Dedifferentiated amniotic fluid mesenchymal stem cell (primary cell): Measurements from ENCODE around the gene CD28.

Source experiments
- DNase-seq: peaks from one replicate; pipeline ENCODE4 v3.0.0-alpha.2; 2016; ENCODE audit errors: extremely low spot score

Gene CD28

DNA sequence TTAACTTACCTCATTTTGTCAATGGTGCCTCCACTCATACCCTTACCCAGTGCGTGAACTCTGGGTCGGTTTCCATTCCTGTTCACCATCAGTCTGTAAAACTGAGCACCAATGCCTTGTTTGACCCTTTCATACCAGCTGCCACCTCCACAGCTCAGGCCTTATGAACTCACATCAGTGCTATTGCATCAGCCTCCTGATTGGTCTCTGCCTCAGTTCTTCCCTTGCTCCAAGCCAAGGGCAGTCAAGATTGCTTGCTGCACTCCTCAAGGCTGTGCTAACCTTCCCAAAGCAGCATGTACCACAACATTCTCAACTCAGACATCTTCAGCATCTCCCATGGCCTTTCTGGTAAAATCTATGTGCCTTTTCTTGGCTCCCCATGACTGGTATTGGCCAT, 9.3 kb downstream of the CD28 start:
- DNase-seq: no peak

DNA sequence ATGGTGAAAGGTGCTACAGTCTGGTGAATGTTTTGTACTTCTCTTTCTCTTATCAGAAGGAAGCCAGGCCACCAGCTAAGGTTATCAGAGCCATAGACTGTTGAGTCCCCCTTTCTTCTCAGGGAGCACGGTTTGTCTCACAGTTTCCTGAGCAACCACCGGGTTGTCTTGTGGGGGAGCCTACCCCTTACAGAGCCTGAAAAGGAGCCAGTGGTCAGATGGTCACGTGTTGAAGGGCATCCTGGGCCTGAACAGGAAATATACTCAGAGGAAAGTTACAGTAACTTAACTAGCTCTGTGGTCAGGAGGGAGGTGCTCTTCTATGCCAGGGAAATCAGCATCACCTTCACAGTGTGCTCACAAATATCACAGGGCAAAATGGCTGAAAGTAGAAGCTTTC, 11.6 kb downstream of the CD28 start:
- no peak for DNase-seq

- DNase-seq: no peak
These were observed 13.3 kb downstream of the CD28 start for GRCh38 chr2:203719456-203720410.

- no peak for DNase-seq
These were observed 14.7 kb downstream of the CD28 start for GRCh38 chr2:203720915-203721672.

DNA sequence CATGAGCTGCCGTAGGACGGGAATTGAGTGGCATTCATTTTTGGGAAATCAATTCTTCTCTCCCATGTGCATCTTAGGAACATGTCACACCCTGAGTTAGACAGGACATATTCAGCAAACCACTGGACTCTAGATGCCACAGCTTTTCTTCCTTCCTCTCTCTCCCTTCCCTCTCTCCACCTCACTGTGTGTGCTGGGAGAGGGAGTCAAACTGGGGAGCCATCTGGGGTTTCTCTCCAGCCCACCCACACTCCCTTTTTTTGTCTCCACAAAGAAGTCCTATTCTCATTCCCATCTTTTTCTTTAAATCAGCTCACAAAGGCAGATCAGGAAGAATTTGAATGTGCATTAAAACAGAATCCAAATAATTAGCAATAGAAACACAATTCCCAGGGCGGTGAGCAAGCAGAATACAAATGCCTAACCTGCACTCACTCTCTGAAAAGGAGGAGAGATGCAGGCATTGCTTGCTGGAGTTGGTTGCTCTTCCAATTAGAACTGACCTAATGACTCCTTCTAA, 15.4 kb downstream of the CD28 start:
- no peak for DNase-seq

DNA sequence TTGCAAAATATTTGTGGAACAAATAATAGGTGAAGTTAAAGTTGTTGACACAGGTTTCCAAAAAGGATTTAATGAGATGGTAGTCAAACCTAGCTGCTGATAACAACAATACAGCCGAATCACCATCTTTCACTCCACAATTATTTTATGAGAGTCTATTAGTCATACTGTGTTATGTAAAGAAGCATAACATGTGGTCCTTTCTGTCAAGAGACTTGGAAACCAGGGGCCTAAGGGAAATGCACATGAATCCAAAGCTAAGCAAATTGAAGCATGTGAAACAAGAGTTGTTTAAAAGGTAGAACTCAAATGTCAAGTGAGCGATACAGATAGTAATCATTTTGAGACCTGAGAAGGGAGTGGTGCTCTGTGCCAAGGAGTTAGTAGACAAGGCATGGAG, 16.0 kb downstream of the CD28 start:
- no peak for DNase-seq

GRCh38 chr2:203728321-203728720, 21.9 kb downstream of the CD28 start:
- no peak for DNase-seq

DNA sequence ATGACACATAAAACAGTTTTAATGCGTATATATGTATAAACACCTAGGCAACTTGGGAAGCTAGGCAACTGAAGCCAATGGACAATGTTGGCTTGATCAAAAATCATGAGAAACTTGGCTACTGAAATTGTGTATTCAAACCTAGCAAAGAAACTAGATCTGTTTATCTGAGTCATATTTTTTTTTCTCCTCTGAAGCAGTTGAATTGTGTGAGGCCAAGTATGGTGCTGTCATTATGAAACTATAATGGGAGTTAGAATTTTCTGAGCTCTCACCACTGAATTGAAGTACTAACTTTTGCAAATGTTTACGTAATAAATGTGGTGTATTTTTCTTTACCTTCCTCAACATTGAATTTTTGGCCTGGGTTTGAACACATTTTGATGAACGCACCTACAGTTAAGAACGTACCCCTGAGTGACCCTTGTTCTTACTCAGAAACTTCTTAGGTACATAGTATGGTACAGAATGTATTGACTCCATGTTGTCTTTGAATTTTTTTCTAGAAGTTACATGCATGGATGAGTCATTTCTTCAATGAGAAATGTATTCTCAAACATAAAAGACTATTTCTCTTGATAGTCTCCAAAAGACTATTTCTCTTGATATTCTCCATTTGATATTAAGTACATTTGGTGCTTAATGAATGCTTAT, 23.8 kb downstream of the CD28 start:
- no peak for DNase-seq

DNA sequence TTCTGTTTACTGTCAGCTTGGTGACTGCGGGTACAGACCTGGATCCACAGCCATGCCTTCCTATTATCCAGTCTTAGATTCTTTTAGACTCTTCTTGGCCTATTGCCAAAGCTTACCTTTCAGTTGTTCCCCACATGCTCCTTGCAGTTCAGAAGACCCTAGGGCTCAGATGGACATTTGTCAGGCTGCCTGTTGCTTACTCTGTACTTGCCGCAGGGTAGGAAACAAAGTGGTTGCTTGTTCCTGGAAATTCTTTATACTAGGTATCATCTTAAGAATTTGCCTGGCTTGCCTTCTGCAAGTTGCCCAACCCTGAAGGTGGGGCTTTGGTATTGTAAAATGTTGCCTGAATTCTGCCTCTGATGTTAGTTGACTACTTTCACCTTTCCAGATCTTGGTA, 24.4 kb downstream of the CD28 start:
- no peak for DNase-seq

DNA sequence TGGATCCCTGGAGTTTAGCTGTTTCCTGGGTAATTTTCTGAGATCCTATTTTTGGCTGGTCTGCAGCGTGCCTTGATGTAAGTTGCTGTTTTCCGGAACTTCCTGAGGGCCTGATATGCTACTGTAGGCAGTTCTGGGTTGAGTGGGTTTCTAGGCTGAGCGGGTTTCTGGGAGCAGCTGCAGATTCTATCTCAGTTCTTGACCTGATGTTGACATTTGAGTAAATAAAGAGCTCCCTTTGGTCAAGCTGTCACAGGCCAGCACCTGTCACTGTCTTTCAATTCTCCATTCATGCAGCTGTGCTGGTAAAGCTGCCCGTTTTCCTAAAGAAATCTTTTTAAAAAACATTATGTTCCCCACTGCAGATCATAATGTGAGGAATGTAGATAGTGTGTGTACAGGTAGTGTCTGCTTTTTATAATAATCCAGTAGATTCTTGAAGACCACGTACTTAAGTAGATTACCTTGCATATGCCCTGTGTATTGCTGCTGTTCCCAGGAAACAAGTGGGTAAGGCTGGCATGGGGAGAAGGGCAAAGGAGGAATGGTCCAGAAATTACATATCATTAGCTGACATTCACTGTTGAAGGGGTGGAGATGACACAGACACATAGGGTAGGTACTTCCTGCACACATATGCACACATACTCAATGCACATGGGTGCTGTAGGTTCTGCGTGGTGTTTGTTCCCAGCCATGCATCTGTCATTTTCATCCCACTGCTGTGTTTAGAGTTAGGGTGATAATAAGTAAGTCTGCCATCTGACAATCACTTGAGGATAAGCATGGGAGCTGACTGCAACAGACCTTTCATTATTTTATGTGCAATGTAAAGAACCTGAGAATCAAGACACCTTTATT, 25.9 kb downstream of the CD28 start:
- no peak for DNase-seq

DNA sequence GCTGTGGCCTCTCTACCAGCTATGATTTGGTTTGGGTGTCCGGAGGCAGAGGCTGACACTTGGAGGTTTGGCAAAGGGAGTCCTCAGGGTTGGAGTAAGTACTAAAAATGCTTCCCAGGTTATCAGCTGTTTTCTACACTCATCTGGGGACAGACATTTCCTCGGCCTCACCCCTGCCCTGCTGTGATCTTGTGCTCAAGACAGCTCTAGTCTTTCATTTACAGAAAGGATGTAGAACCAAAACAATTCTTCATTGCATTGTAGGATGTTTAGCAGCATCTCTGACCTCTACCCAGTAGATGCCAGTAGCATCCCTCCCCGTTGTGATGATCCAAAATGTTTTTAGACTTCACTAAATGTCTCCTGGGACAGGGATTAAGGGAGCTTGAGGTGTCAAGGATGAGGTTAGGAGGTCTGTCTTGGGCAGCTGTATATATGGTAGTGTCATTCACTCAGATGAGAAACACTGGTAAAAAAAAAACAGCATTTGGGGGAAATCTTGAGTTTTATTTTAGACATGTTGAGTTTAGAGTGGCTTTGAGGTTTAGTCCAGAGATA, 26.6 kb downstream of the CD28 start:
- DNase-seq: no peak

DNA sequence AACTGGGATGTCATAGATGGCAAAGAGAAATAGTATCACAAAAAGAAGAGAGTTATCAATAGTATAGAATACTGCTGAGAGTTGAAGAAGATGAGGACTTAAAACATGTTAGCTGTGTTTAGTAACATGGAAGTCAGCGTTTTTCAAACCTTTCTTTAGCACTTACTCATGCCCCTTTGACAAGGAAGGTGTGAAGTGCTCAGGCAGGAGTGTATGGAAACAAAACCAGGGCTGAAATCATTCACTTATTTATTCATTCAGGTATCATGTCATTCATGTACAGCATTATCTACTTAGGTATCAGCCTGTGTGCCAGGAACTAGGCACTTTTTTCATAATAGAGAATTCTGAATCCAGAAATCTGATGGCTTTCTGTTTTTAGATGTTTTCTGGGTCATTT, 27.2 kb downstream of the CD28 start:
- no peak for DNase-seq

DNA sequence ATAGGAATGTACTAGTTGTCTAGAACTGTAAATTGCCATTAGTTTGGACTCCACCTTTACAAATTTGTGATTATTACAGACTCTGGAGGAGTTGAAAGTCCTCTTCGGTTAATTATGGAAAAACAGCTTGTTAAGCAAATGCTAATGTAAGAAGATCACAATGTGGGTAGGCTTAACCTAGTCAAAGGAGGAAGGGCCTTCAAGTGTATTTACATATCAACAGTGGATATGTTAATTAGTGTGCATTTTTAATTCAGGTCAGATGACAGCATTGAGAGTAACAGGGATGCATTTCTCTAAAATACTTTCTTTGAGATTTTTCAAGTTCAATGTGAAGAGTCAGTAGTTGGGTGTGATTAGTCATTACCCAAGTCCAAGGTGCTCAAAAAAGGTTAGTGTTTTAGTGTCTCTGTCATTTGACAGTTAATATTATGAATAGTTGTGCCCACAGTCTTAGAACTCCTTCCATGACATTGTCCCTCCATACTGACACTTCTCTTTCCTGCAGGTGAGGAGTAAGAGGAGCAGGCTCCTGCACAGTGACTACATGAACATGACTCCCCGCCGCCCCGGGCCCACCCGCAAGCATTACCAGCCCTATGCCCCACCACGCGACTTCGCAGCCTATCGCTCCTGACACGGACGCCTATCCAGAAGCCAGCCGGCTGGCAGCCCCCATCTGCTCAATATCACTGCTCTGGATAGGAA, 28.0 kb downstream of the CD28 start:
- DNase-seq: no peak

- DNase-seq: no peak
These were observed 30.9 kb downstream of the CD28 start for GRCh38 chr2:203737360-203737759.

DNA sequence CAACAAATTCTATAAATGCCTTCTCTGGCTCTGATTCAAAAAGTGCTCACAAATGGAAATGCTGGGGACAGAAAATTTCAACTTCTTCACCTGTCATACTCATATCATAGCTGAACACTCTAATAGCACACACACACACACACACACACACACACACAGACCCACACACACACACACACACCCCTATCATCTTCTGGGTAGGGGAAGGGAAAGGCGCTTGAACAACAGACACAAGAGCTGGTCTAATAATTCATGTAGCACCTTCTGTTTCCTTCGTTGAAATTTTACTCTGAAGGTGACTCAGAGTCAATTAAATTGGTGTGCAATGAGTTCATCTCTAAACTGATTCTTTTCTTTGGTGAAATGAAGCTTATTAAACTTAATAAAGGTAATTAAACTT, 32.9 kb downstream of the CD28 start:
- no peak for DNase-seq

GRCh38 chr2:203740871-203741281, 34.4 kb downstream of the CD28 start:
- peak; percentile 49 for DNase-seq

DNA sequence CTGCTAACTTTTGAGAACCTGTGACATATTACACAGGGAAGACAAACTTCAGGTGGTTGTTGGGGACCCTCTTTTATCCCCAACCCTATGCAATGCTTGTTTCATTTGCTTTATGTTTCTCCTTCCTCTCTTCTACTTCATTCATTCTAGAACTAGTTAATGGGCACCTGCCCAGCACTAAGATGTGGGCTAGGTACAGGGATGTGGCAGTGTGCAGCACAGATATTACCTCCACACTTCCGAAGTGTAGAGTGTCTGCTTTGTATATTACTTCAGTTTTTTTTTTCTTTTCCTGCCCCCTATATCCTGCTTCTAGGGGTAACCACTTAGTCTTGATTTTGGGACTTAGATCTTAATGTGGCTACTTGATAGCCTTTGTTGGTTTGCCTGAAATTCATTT, 35.1 kb downstream of the CD28 start:
- DNase-seq: no peak

DNA sequence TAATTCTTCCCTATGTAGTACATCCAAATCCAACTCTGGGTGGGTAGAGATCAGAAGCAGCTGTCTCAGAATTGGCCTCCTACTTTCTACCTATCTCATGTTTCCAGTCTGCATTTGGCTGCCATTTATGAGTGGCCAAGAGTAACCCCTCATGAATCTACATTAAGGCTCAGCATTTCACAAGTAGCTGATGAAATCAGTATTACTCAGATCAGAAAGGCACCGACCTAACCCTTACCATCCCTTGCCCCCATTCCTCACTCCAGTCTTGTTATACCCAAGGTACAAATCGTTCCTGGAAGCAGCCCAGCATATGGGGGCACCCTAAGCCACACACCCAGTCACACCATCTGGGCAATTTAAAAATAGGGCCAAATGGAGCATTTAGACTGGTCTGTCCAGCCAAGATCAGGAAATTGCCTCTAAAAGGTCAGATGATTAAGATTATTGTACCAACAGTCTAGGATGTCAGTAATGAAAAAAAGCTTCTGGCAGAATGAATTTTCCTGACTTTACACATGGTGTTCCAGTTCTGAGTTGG, 37.1 kb downstream of the CD28 start:
- no peak for DNase-seq

DNA sequence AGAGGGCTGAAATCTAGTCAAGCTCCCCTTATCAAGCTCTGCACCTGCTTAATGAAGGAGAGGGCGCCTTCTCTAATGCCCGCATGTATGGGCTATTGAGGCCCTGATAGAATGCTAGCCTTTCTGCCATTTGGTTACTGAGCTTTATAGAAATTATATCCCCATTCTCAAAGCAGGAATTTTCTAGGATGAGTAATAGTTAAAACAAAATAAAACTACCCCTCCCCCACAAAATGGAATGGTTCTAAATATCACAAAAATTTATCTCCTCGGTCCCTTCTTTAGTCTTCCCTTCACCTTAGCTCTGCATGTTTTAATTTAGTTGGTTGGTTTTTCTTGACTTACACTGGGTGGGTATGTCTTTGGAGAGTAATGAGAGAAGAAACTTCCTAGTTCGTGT, 37.7 kb downstream of the CD28 start:
- DNase-seq: no peak

DNA sequence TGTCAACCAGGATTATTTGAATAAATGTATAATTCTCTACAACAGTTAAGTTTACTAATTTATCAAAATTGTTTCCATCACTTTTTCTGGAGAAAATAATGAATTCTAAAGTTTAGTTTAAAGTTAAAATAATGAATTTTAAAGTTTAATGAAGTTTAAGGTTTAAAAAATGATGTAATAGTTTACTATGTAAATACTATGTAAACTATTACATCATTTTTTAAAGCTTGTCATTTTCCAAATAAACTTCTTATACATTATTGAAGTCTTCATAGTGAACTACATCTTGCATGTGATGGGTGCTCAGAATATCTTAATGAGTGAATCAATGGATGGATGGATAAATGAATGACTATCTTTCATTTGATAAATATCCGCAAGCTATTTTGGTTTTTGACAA, 38.8 kb downstream of the CD28 start:
- DNase-seq: no peak
